NCI-H1092 treated with DMSO at 0.1 percent for 48 hours (cell line): ENCODE results near the gene TAF11L2.
"Not testable (repeated sequence)": the region's sequence is repeated elsewhere in the genome, so short reads cannot be mapped to it uniquely, and the experiment has no call there.

ENCODE experiments used
- DNase-seq: peaks from one replicate; lab custom pipeline; 2025; lab: John Stamatoyannopoulos, UW

TAF11L2 gene

GRCh38 chr5:17526504-17526903 lies 28.5 kb downstream of the TAF11L2 start:
- not testable (repeated sequence) for DNase-seq

- not testable (repeated sequence) for DNase-seq
Measured at GRCh38 chr5:17528369-17528768, 30.3 kb downstream of the TAF11L2 start, which contains the start of gene TAF11L6. TAF11L6 (plus strand) TSS chr5:17528669.
